Left cardiac atrium (tissue), 4 donors: ENCODE measurements around the gene LRRK1. TPM values are rescaled to one million over a fixed set of nuclear protein-coding genes. Genes with fewer than 3 reads are reported as not detected.
A peak's percentile ranks its signal among the peaks of the same experiment; 100 is the strongest.

ENCODE experiments used
- ATAC-seq, 2 donors: fragments of 200-7000 bp; cut with Tn5 transposase; one replicate each; pipeline ENCODE4 v1.9.1; 2020; ENCODE audit warnings: mild to moderate bottlenecking in 2 of 2, moderate library complexity in 2 of 2
- DNase-seq: peaks from one replicate; pipeline ENCODE4 v3.0.0-alpha.2; 2020
- intact Hi-C, 2 donors: fragments of 100-400 bp; cut with DNase I; formaldehyde crosslinking; loops; one replicate each; pipeline versions ENCODE4 v1.14.1 to v1.15.1; 2022 to 2023
- total RNA-seq, 2 donors: library from RNA; stranded (reverse); fragmentation: NEBNext Ultra II Directional; extraction: Animal tissue kit (Norgen Biotek cat#: 25700); gene quantifications; one replicate each; pipeline ENCODE4 v1.2.1, GENCODE V29; 2021
- donor health status: DM: no; HTN: yes; CAD: no.
- donor health status: DM: no; HTN: yes; CAD: no; lungs with severe emphysema.
- donor health status: DM: yes; HTN: yes; CAD: no.
- donor health status: Dilated cardiomyopathy.

LRRK1 gene
- total RNA-seq, 2 donors from 2014 or later, result 5.2 to 9.1 TPM

GRCh38 chr15:101054991-101055390, 135.8 kb downstream of the LRRK1 start:
- DNase-seq (no peak), ATAC-seq (no peak)
- intact Hi-C loops, result no loop called here

GRCh38 chr15:101055411-101055810, 136.3 kb downstream of the LRRK1 start:
- DNase-seq, result no peak
- ATAC-seq, result no peak
- intact Hi-C loops, result no loop called here

- DNase-seq (no peak), ATAC-seq (no peak)
- intact Hi-C loops, result no loop called here
Observed at GRCh38 chr15:101056366-101057334, 137.5 kb downstream of the LRRK1 start.

GRCh38 chr15:101057841-101058407, 138.8 kb downstream of the LRRK1 start:
- DNase-seq (no peak), ATAC-seq (no peak)
- intact Hi-C loops, result no loop called here

GRCh38 chr15:101058735-101059134, 139.6 kb downstream of the LRRK1 start:
- no peak for DNase-seq
- intact Hi-C loops, result no loop called here

GRCh38 chr15:101059381-101060341, 140.5 kb downstream of the LRRK1 start:
- intact Hi-C loops, result no loop called here
- ATAC-seq, result no peak
- no peak for DNase-seq

More at GRCh38 chr15:101058735-101059134, 139.6 kb downstream of the LRRK1 start:
- ATAC-seq, result no peak

GRCh38 chr15:101060576-101061551, 141.7 kb downstream of the LRRK1 start:
- DNase-seq (no peak), ATAC-seq (no peak)
- intact Hi-C loops, result no loop called here

GRCh38 chr15:101062063-101062462, 142.9 kb downstream of the LRRK1 start:
- ATAC-seq (no peak), DNase-seq (no peak)
- intact Hi-C loops, result no loop called here

- DNase-seq, result no peak
- intact Hi-C loops, result no loop called here
- ATAC-seq, result no peak
Observed at GRCh38 chr15:101062471-101063171, 143.5 kb downstream of the LRRK1 start.

- intact Hi-C loops, result no loop called here
Observed at GRCh38 chr15:101063212-101063611, 144.1 kb downstream of the LRRK1 start.

GRCh38 chr15:101063891-101064794, 145.0 kb downstream of the LRRK1 start:
- peak; percentile 78 to 79 for ATAC-seq
- intact Hi-C loops, result no loop called here
- DNase-seq, result peak; percentile 82

More at GRCh38 chr15:101063212-101063611, 144.1 kb downstream of the LRRK1 start:
- DNase-seq (no peak), ATAC-seq (no peak)

GRCh38 chr15:101064795-101065569, 145.8 kb downstream of the LRRK1 start:
- ATAC-seq, result no peak
- intact Hi-C loops, result no loop called here
- no peak for DNase-seq

GRCh38 chr15:101065570-101066221, 146.5 kb downstream of the LRRK1 start:
- intact Hi-C loops, result no loop called here
- ATAC-seq (no peak), DNase-seq (no peak)

GRCh38 chr15:101066501-101067408, 147.6 kb downstream of the LRRK1 start:
- intact Hi-C loops, result no loop called here
- DNase-seq, result no peak
- ATAC-seq, result no peak
